Esophagus squamous epithelium (tissue), 5 donors: ENCODE results near the gene CTIF. TPM values are rescaled to one million over a fixed set of nuclear protein-coding genes. Genes with fewer than 3 reads are reported as not detected.

ENCODE experiments used
- DNase-seq: peaks from one replicate; lab custom pipeline; 2025; lab: John Stamatoyannopoulos, UW
- H3K27ac ChIP-seq, 4 donors: fragments of 200-600 bp; sonication (generic); one replicate each; pipeline ENCODE4 v1.5.1; 2016 to 2019; ENCODE audit warnings: mild to moderate bottlenecking in 1 of 4
- H3K27me3 ChIP-seq, 4 donors: fragments of 200-600 bp; sonication (generic); 1 replicate in 3 of 4; 2 replicates in 1 of 4; pipeline versions ENCODE4 v1.5.1 to v1.6.0; 2017 to 2021; ENCODE audit warnings: antibody characterized with exemption in 1 of 4
- H3K36me3 ChIP-seq, 3 donors: fragments of 200-600 bp; sonication (generic); one replicate each; pipeline ENCODE4 v1.5.1; 2016 to 2019
- H3K4me1 ChIP-seq, 3 donors: fragments of 200-600 bp; sonication (generic); one replicate each; pipeline ENCODE4 v1.5.1; 2017 to 2019
- H3K4me3 ChIP-seq, 4 donors: fragments of 200-600 bp; sonication (generic); 1 replicate in 3 of 4; 2 replicates in 1 of 4; pipeline ENCODE4 v1.5.1; 2016 to 2019; ENCODE audit warnings: mild to moderate bottlenecking in 2 of 4, moderate library complexity in 1 of 4
- H3K9me3 ChIP-seq, 3 donors: fragments of 200-600 bp; sonication (generic); one replicate each; pipeline ENCODE4 v1.5.1; 2016 to 2019
- POLR2A ChIP-seq, 4 donors: fragments of 450-650 bp; IDR thresholded peaks; one replicate each; pipeline ENCODE4 v1.6.1; 2017; ENCODE audit warnings: antibody characterized with exemption in 4 of 4, mild to moderate bottlenecking in 4 of 4, moderate library complexity in 3 of 4
- WGBS, 2 donors: methylation state at CpG; one replicate each; pipeline ENCODE4 v1.1.5; 2018; 5-methylcytosine and 5-hydroxymethylcytosine counted together
- intact Hi-C: fragments of 100-400 bp; cut with DNase I; formaldehyde crosslinking; loops from one replicate; pipeline ENCODE4 v1.15.0; 2022
- total RNA-seq, 4 donors: library from RNA; depleted of rRNA; stranded (reverse); fragments of >200 nt; gene quantifications; one replicate each; pipeline ENCODE4 v1.1.0, GENCODE V29; 2016
- TF ChIP-seq, protein P1 (sequence below), 6 experiments: fragments of 450-650 bp in 4 of 6; fragments of 200-600 bp in 2 of 6; sonication (generic) in 2 of 6; IDR thresholded peaks; one replicate each; pipeline ENCODE4 v1.5.1; 2016 to 2019; ENCODE audit warnings: antibody characterized with exemption in 6 of 6, mild to moderate bottlenecking in 4 of 6, moderate library complexity in 4 of 6
- donor health status: DM: yes; HTN: yes; CAD: no.

The CTIF gene
- total RNA-seq, 4 donors from 2014 or later, result 4.7 to 24.2 (median 10.2) TPM

DNA sequence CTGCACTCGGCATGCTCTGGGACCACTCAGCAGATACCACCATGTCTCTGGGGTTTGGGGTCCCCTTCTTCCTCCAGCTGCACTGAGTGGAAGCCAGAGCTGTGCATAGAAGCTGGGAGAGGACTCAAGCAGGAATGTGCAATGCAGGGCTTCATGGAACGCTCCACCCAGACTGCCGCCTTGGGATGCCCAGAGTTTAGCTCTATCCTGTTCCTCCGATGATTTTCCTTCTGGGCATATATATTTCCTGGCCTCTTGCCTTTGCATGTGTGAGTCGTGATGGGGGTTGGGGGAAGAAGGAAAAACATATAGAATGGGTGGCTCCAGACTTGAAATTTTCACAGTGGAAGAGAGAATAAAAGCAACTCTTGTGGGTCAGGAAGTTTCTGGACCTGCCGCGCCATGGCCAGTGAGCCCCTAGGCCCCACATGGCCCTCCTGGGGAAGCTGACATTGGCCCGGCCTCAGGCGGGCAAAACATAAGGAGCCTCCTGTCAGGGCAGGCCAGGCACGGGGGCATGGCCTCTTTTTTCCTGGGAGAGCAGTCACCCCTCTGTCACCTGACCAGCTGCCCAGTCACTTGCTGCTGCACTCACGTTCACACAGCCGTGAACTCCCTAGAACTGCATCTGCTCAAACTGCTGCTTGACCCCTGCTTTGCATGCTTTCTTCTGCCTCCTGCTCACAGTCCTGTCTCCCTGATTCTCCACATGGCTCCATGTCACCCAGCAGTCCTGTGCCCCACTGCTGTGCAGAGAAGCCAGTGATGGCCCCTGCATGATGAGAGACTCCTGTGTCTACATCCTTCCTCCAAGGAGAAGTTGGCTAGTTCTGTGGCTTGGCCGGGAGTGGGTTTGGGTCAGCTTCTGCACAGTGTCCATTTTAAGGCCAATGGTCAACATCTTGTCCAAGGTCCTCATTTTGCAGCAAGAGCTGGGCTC, 197.8 kb downstream of the CTIF start:
- intact Hi-C loops, result no loop called here
- TF ChIP-seq, protein P1, sequence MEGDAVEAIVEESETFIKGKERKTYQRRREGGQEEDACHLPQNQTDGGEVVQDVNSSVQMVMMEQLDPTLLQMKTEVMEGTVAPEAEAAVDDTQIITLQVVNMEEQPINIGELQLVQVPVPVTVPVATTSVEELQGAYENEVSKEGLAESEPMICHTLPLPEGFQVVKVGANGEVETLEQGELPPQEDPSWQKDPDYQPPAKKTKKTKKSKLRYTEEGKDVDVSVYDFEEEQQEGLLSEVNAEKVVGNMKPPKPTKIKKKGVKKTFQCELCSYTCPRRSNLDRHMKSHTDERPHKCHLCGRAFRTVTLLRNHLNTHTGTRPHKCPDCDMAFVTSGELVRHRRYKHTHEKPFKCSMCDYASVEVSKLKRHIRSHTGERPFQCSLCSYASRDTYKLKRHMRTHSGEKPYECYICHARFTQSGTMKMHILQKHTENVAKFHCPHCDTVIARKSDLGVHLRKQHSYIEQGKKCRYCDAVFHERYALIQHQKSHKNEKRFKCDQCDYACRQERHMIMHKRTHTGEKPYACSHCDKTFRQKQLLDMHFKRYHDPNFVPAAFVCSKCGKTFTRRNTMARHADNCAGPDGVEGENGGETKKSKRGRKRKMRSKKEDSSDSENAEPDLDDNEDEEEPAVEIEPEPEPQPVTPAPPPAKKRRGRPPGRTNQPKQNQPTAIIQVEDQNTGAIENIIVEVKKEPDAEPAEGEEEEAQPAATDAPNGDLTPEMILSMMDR (IDR thresholded peaks at IDR 0.05), result no peak
- TF ChIP-seq POLR2A (IDR thresholded peaks at IDR 0.05), result no peak
- Histone ChIP-seq H3K4me3 (no peak overlapping the region), H3K27me3 (no peaks in the 10 kb centered on the region), H3K9me3 (no peaks in the 10 kb centered on the region), H3K4me1 (peaks cover 0 to 37% (median 8%) of the 10 kb centered on the region in 3 donors), H3K27ac (no peak overlapping the region), H3K36me3 (no peaks in the 10 kb centered on the region)
- 68 to 84% methylated on average over 6 to 10 of the region's 13 CpGs for WGBS, 2 donors
- DNase-seq, result no peak

DNA sequence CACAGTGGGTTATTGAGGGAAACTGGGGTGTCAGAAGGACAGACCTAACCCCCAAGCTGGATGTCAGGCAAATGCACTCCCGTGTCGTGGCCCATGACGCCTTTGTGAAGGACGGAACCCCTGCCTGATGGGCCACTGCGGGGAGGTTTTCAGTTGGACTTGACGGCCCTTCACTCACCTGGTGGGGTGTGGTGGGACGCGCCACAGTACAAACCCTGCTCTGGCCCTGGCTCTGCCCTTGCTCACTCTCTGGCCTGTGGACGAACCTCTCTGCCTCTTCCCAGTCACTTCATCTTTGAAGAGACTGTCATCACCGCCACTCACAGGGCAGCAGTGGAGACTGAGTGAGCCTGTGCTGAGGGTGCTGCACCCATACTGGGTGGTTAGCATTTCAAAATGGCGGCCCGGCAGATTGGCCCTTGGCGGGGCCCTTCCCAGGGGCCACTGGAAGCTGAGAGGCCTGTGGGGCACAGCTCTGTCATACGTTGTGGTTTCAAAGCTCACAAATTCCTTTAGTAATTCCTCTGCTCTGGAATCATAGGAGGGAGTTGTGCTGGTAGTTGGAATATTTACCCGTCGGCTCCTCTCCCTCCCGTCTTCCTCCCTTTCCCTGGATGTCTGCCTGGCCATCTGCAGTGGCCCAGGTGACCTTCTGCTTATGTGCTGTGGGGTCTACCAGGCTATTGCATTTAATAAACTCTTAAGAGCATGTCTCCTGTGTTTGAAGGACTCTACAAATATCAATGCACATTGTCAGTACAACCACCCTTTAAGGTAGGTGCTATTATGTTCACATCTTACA, 200.6 kb downstream of the CTIF start:
- no peak for DNase-seq
- no peak overlapping the region for H3K27ac ChIP-seq
- TF ChIP-seq, protein P1 (IDR thresholded peaks at IDR 0.05), result no peak
- no peak for TF ChIP-seq POLR2A (IDR thresholded peaks at IDR 0.05)
- peaks cover 0 to 39% (median 3%) of the 10 kb centered on the region in 3 donors for H3K4me1 ChIP-seq
- H3K27me3 ChIP-seq, result no peaks in the 10 kb centered on the region
- WGBS, 2 donors, result 70 to 92% methylated on average over 2 to 14 of the region's 17 CpGs
- H3K4me3 ChIP-seq, result no peak overlapping the region
- intact Hi-C loops, result no loop called here
- H3K9me3 ChIP-seq, result no peaks in the 10 kb centered on the region
- no peaks in the 10 kb centered on the region for H3K36me3 ChIP-seq

DNA sequence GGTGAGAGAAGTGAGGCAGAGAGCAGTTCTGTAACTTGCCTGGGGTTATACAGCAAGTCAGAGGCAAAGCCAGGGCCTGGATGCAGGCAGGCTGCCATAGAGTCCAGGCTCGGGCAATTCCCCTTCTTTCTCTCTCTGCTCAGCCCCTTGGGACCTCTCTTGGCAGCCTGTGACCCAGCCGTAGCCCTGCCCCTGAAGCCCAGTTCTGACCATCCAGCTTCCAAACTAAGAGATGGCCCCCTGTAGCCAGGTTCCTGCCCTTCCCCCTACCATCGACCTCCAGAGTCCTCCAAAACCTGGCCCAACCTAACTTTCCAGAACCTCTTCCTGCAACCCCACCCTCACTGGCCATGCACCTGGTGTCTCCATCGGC, 201.2 kb downstream of the CTIF start:
- H3K36me3 ChIP-seq, result no peaks in the 10 kb centered on the region
- intact Hi-C loops, result no loop called here
- DNase-seq, result no peak
- H3K4me3 ChIP-seq, result no peak overlapping the region
- H3K4me1 ChIP-seq, result peaks cover 0 to 39% (median 3%) of the 10 kb centered on the region in 3 donors
- TF ChIP-seq, protein P1 (IDR thresholded peaks at IDR 0.05), result no peak
- TF ChIP-seq POLR2A (IDR thresholded peaks at IDR 0.05), result no peak
- H3K27ac ChIP-seq, result no peak overlapping the region
- WGBS, 2 donors, result 66 to 70% methylated on average over 4 of the region's 4 CpGs
- H3K27me3 ChIP-seq, result no peaks in the 10 kb centered on the region
- no peaks in the 10 kb centered on the region for H3K9me3 ChIP-seq

DNA sequence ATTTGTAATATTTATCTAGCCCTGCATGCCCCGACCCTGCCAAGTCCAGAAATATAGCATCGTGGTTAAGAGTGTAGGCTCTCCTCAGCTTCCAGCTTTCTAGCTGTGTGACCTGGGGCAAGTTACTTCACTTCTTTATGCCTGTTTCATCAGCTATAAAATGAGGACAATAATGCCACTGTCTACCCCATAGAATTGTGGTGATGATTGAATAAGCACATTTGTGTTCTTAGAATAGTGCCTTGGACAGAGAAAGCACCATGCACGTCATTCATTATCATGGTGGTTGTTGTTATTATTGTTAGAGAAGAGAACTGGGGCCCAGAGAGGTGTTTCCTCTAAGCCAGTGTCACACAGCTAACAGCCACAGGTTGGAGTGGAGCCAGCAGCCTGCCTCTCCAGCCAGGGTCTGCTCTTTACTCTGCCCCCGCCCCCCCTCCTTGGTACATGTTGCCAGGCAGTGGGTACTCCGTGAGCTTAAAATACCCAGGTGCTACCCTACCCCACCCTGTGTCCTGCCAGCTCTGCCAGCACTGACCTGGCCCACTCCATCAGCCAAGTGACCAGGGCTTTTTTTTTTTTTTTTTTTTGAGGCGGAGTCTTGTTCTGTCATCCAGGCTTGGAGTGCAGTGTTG, 202.1 kb downstream of the CTIF start:
- no peak for TF ChIP-seq POLR2A (IDR thresholded peaks at IDR 0.05)
- TF ChIP-seq, protein P1 (IDR thresholded peaks at IDR 0.05), result no peak
- Histone ChIP-seq H3K4me3 (no peak overlapping the region), H3K4me1 (peaks cover 0 to 39% (median 3%) of the 10 kb centered on the region in 3 donors), H3K9me3 (no peaks in the 10 kb centered on the region), H3K36me3 (no peaks in the 10 kb centered on the region), H3K27me3 (no peaks in the 10 kb centered on the region), H3K27ac (no peak overlapping the region)
- DNase-seq, result no peak
- 82 to 89% methylated on average over 4 to 5 of the region's 6 CpGs for WGBS, 2 donors
- intact Hi-C loops, result no loop called here
